Skeletal muscle tissue (tissue), 4 donors: Measurements from ENCODE around the gene HIBCH. TPM values are rescaled to one million over a fixed set of nuclear protein-coding genes. Genes with fewer than 3 reads are reported as not detected.

Source experiments
- H3K27ac ChIP-seq: one replicate; pipeline ENCODE4 v1.7.0; 2013; ENCODE audit warnings: mild to moderate bottlenecking, low read depth, low read length, inconsistent platforms
- H3K27me3 ChIP-seq, 3 donors: one replicate each; pipeline ENCODE4 v1.7.0; 2013; ENCODE audit warnings: low read length in 3 of 3; ENCODE audit not compliant: control insufficient read depth in 3 of 3, insufficient read depth in 3 of 3
- H3K36me3 ChIP-seq, 3 donors: one replicate each; pipeline ENCODE4 v1.7.0; 2013; ENCODE audit warnings: low read length in 3 of 3; ENCODE audit not compliant: control insufficient read depth in 3 of 3, insufficient read depth in 3 of 3
- H3K4me1 ChIP-seq, 3 donors: one replicate each; pipeline ENCODE4 v1.7.0; 2013; ENCODE audit warnings: low read length in 3 of 3, mild to moderate bottlenecking in 3 of 3; ENCODE audit not compliant: control insufficient read depth in 3 of 3, insufficient read depth in 3 of 3
- H3K4me3 ChIP-seq, 3 donors: one replicate each; pipeline ENCODE4 v1.7.0; 2013; ENCODE audit warnings: low read length in 3 of 3
- H3K9ac ChIP-seq, 3 donors: one replicate each; pipeline ENCODE4 v1.7.0; 2013; ENCODE audit warnings: low read length in 3 of 3, mild to moderate bottlenecking in 3 of 3, moderate library complexity in 2 of 3, low read depth in 1 of 3
- H3K9me3 ChIP-seq, 3 donors: one replicate each; pipeline ENCODE4 v1.7.0; 2013; ENCODE audit warnings: low read length in 3 of 3; ENCODE audit not compliant: control insufficient read depth in 3 of 3
- total RNA-seq: library from RNA; depleted of rRNA; stranded (reverse); fragments of >200 nt; gene quantifications from one replicate; pipeline ENCODE4 v1.2.3, GENCODE V29; 2014
- donor health status: Osteomylitis.

HIBCH gene
- total RNA-seq, 1 donor from 2014 or later = 26.1 TPM

DNA sequence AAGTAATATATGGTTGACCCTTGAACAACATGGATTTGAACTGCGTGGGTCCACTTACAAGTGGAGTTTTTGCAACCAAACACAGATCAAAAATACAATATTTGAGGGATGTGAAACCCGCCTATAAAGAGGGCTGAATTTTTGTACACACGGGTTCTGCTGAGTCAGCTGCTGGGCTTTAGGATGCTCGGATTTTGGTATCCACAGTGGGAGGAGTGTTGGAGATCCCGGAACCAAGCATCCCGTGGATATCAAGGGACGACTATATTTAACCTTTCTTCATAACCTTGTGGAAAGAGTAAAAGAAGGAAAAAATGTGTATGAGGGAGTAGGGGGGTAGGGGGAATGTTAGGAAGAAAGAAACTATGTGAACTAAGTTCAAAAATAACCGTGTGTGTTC is 13.8 kb upstream of the HIBCH start:
- Histone ChIP-seq H3K9ac (no peak overlapping the region), H3K27me3 (no peaks in the 10 kb centered on the region), H3K36me3 (no peaks in the 10 kb centered on the region), H3K9me3 (no peaks in the 10 kb centered on the region), H3K4me3 (no peak overlapping the region), H3K27ac (no peak overlapping the region), H3K4me1 (peaks cover 0 to 2% (median 0%) of the 10 kb centered on the region in 3 donors)

DNA sequence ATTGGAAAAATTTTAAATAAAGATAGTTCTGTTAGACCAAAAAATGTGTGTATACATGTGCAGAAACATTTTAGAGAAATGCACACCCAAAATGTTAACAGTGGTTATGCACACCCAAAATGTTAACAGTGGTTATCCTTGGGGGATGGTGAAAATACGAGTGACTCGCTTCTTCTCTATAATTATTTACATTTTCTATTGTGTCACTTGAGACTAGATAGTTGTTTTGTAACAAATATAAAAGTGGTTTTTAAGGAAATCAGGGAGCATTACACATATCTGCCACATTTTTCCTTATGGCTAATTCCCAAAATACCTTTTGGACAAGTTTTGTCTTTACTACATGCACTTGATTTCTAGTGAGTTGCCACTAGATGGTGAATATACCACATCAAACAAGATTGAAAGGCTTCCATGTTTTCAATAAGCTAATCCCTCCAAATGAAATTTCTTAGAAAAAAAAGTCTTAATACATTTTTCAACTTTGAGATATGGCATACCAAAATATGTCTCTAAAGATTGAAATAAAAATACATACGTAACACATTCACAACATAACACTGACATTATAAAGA is 9.0 kb upstream of the HIBCH start:
- H3K4me1 ChIP-seq = no peaks in the 10 kb centered on the region
- H3K36me3 ChIP-seq = no peaks in the 10 kb centered on the region
- H3K27ac ChIP-seq = no peak overlapping the region
- H3K9ac ChIP-seq = no peak overlapping the region
- H3K9me3 ChIP-seq = no peaks in the 10 kb centered on the region
- H3K27me3 ChIP-seq = no peaks in the 10 kb centered on the region
- no peak overlapping the region for H3K4me3 ChIP-seq

DNA sequence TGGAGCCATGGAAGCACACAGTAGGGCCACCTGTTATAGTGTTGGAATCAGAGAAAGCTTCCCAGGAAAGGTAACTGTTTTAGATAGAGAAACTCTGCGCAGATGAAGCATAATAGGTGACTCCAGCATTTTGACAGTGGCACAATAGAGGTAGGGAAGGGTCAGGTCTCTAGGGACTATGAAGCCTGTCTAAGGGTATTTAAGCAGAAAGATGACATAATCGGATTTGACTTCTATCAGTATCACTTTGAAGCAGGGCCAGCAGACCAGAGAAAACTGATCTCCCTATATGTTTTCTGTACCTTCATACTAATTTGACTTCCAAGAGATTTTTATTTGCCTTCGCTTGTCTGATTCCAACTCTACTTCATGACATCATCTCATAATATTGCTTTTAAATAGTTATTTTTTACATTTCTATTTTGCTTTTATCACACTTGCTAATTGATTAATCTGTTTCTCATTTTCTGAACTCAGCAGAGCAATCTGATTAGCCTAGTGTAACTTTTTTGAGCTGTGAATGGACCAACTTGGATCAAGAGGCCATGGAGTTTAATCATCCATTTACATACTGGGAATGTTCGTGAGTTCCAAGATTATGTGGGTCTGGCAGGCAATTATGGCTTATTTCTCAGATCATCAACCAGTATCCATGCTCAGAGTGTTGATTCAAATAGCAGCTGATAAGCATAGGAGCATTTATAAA is 8.4 kb upstream of the HIBCH start:
- no peak overlapping the region for H3K27ac ChIP-seq
- H3K9me3 ChIP-seq = no peaks in the 10 kb centered on the region
- no peaks in the 10 kb centered on the region for H3K36me3 ChIP-seq
- H3K27me3 ChIP-seq = no peaks in the 10 kb centered on the region
- no peak overlapping the region for H3K4me3 ChIP-seq
- no peak overlapping the region for H3K9ac ChIP-seq
- no peaks in the 10 kb centered on the region for H3K4me1 ChIP-seq

DNA sequence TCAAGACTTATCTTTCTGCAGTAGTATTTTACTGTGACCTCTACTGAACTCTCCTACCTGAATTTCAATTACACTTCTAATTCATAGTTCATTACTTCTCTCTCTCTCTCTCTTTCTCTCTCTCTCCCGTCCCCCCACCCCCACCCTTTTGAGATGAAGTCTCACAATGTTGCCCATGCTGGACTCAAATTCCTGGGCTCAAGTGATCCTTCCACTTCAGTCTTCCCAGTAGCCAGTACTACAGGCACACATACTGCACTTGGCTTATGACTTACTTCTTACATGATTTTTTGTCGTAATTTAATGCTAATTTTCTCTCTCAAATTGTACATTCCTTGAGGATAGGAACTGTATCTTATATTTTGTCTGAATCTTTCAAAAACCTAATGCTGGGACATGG is 6.0 kb upstream of the HIBCH start:
- Histone ChIP-seq H3K4me1 (peaks cover 0 to 2% (median 0%) of the 10 kb centered on the region in 3 donors), H3K27ac (no peak overlapping the region), H3K27me3 (no peaks in the 10 kb centered on the region), H3K36me3 (no peaks in the 10 kb centered on the region), H3K9me3 (no peaks in the 10 kb centered on the region), H3K9ac (no peak overlapping the region), H3K4me3 (no peak overlapping the region)

DNA sequence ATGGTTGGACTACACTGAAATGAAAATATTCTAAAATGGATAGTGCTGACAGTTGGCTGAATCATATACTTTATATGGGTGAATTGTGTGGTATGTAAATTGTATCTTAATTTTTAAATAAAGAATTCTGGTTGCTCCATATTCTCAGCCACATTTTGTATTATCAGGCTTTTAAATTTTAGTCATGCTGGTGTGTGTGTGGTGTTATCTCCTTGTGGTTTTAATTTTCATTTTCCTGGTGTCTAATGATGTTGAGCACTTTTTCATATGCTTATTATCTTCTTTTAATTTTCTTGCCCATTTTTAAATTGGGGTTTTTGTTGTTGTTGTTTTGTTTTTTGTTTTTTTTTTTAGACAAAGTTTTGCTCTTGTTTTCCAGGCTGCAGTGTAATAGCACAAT is 3.8 kb upstream of the HIBCH start:
- H3K36me3 ChIP-seq = no peaks in the 10 kb centered on the region
- H3K9ac ChIP-seq = no peak overlapping the region
- no peak overlapping the region for H3K27ac ChIP-seq
- H3K4me3 ChIP-seq = no peak overlapping the region
- no peaks in the 10 kb centered on the region for H3K27me3 ChIP-seq
- peaks cover 2 to 17% (median 12%) of the 10 kb centered on the region in 3 donors for H3K4me1 ChIP-seq
- no peaks in the 10 kb centered on the region for H3K9me3 ChIP-seq

DNA sequence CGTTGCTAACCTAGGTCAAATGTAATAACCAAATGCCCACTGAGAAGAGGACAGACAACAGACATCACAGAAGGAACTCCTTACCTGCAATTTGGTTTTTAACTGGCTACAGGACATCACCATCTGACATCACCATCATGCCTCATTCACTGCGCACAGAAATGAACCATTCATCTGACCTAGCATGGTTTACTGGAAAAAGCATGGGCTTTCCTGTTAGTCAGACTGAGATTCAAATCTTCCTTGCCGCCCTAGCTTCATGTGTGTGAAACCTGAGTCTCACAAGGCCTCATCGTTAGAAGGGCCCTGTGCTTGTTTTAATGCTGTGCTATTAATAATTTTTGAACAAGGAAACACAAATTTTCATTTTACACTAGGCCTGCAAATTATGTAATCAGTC is 1.1 kb upstream of the HIBCH start:
- Histone ChIP-seq H3K27ac (peak overlapping the region; percentile 66), H3K4me3 (peak overlapping the region in 1 of 3 donors; percentile 9), H3K4me1 (peaks cover 6 to 22% (median 17%) of the 10 kb centered on the region in 3 donors), H3K9ac (no peak overlapping the region), H3K27me3 (no peaks in the 10 kb centered on the region), H3K36me3 (no peaks in the 10 kb centered on the region), H3K9me3 (no peaks in the 10 kb centered on the region)

DNA sequence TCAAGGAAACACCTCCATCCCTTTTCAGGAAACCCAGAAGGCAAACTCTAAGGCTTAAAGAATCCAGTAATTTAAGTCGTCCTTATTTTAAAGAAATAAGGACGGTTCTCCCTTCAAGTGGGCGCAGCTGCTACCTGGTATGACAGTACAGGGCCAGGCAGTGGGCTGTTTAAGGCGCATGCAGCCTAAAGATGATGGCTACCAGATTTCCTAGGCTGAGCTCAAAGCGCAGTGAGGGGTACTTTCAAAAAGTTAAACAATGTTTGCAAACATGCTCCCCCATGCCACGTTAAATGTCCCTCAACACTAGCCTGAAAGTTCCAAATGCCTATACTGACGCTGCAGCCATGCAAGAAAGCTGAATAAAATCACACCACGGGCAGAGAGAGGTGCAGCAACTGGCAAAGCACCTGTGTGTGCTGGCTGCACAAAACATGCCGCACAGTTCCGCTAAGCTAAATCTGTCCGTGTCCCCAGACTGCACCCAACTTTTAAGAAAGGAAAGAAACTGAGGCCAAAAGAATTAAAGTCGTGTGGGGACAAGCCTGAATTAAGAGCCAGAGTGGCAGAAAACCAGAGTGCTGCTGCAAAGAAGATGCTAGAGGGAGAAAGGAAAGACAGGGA is 583 bp downstream of the HIBCH start:
- Histone ChIP-seq H3K9me3 (no peaks in the 10 kb centered on the region), H3K36me3 (no peaks in the 10 kb centered on the region), H3K4me1 (peaks cover 6 to 22% (median 17%) of the 10 kb centered on the region in 3 donors), H3K9ac (peak overlapping the region; percentile 74 to 86 (median 80)), H3K4me3 (peak overlapping the region; percentile 67 to 97 (median 94)), H3K27ac (peak overlapping the region; percentile 66), H3K27me3 (no peaks in the 10 kb centered on the region)

DNA sequence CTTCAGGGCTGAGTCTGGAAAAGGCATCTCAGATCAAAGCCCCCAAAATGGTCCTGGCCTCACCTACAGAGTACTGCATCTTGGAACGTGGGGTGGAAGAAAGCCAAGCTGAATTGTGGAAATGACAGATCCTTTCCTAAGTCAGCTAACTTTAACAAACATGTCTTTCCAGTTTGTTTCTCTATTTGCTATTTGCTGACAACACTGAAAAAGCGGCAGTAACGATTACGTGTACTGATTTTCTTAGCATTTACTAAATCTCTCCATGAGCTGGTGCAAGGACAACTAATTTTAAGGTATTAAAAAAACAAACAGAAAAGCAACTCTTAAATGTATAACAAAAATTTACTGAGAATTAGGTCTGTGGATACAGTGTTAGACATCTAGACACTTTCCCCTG is 1.1 kb downstream of the HIBCH start:
- peak overlapping the region; percentile 67 to 97 (median 94) for H3K4me3 ChIP-seq

DNA sequence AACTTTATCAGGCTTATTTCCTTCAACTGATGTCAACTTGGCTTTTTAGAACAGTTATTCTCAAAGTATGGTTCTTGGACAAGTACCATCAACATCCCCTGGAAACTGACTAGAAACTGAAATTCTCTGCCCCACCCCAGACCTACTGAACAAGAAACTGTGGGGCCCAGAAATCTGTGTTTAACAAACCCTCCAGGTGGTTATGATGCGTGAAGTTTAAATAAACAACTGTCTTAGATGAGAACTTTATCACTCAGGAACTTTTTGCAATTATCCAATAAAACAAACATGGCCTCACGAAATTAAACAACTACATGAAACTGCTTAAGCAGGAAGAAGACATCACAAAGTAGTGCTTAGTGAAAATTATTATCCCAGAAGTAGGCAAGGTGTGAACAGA is 4.4 kb downstream of the HIBCH start:
- H3K36me3 ChIP-seq = peaks cover 0 to 4% (median 0%) of the 10 kb centered on the region in 3 donors
- H3K9me3 ChIP-seq = no peaks in the 10 kb centered on the region
- H3K4me1 ChIP-seq = peaks cover 6 to 24% (median 16%) of the 10 kb centered on the region in 3 donors
- no peak overlapping the region for H3K27ac ChIP-seq
- H3K4me3 ChIP-seq = no peak overlapping the region
- no peak overlapping the region for H3K9ac ChIP-seq
- no peaks in the 10 kb centered on the region for H3K27me3 ChIP-seq

More for the DNA sequence above, 1.1 kb downstream of the HIBCH start:
- peaks cover 6 to 22% (median 17%) of the 10 kb centered on the region in 3 donors for H3K4me1 ChIP-seq
- H3K27ac ChIP-seq = no peak overlapping the region
- no peaks in the 10 kb centered on the region for H3K27me3 ChIP-seq
- no peaks in the 10 kb centered on the region for H3K36me3 ChIP-seq
- no peaks in the 10 kb centered on the region for H3K9me3 ChIP-seq
- H3K9ac ChIP-seq = peak overlapping the region; percentile 74 to 86 (median 80)

DNA sequence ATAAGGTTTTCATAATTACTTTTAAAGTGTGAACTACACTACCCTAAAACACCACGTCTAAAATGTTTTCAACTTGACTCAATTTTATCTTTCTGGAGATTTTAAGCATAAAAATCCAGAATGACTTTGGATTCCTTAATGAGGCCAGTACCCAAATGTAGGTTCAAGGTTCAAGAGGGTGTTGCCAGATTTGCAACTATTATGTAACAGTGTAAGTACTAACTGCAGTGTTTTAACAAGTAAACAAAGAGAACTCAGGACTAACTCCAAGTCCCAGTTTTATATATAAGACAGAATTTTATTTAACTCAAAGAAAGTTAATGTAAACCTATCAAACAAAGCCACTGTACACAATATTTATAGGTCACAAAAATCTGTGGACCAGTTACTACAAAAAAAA is 5.7 kb downstream of the HIBCH start:
- Histone ChIP-seq H3K9me3 (no peaks in the 10 kb centered on the region), H3K9ac (no peak overlapping the region), H3K27me3 (no peaks in the 10 kb centered on the region), H3K27ac (no peak overlapping the region), H3K36me3 (peaks cover 0 to 7% (median 0%) of the 10 kb centered on the region in 3 donors), H3K4me1 (peaks cover 6 to 15% (median 9%) of the 10 kb centered on the region in 3 donors), H3K4me3 (no peak overlapping the region)
